AG09319 (cell line): Measurements from ENCODE around the gene NKPD1.

Experiments used
- DNase-seq: peaks from one replicate; pipeline ENCODE4 v3.0.0-alpha.2; 2010; ENCODE audit warnings: low read depth; ENCODE audit errors: extremely low read depth
- CTCF ChIP-seq: IDR thresholded peaks from 2 replicates; pipeline ENCODE4 v1.5.1; 2011; ENCODE audit warnings: low read depth, mild to moderate bottlenecking, inconsistent platforms, low read length, moderate library complexity

The NKPD1 gene

GRCh38 chr19:45179892-45180370 is 19.1 kb upstream of the NKPD1 start:
- no peak for TF ChIP-seq CTCF
- DNase-seq = no peak

- no peak for DNase-seq
- no peak for TF ChIP-seq CTCF
Measured at GRCh38 chr19:45179072-45179891, 18.5 kb upstream of the NKPD1 start.

- peak; percentile 33 for TF ChIP-seq CTCF
- peak; percentile 100 for DNase-seq
Measured at GRCh38 chr19:45178262-45179071, 17.7 kb upstream of the NKPD1 start, which contains the start of gene BLOC1S3. Gene BLOC1S3, plus strand, starts transcription at chr19:45178784. Its CDS starts 513 bp downstream, at chr19:45179297.

- no peak for DNase-seq
- no peak for TF ChIP-seq CTCF
Measured at GRCh38 chr19:45177817-45178261, 17.1 kb upstream of the NKPD1 start, which contains the start of gene TRAPPC6A. Gene TRAPPC6A, minus strand, starts transcription at chr19:45178237. Its CDS starts 19 bp downstream, at chr19:45178218.

GRCh38 chr19:45175515-45176345 is 14.9 kb upstream of the NKPD1 start:
- DNase-seq = no peak
- TF ChIP-seq CTCF = no peak

GRCh38 chr19:45173816-45174215 is 13.0 kb upstream of the NKPD1 start:
- TF ChIP-seq CTCF = no peak
- DNase-seq = no peak
